ENCODE measurements around the gene SOAT2.
A peak's percentile ranks its signal among the peaks of the same experiment; 100 is the strongest.

Gene SOAT2

GRCh38 chr12:53102883-53103807 lies at the start of gene SOAT2:
TSS of gene SOAT2 (plus strand) at chr12:53103486. CDS start at chr12:53103578, 92 bp downstream.
- DNase-seq (ENCODE audit: extremely low read depth in 1 of 2, low read depth in 1 of 2), result no peak

GRCh38 chr12:53054112-53054878 lies 49.0 kb upstream of the SOAT2 start:
- DNase-seq (ENCODE audit: extremely low read depth in 1 of 2, low read depth in 1 of 2), result peak; percentile 81 to 87

- DNase-seq (ENCODE audit: extremely low read depth in 1 of 2, low read depth in 1 of 2), result no peak
Measured at GRCh38 chr12:53055471-53056266, 47.6 kb upstream of the SOAT2 start.

GRCh38 chr12:53056296-53056695 lies 47.0 kb upstream of the SOAT2 start:
- no peak for DNase-seq (ENCODE audit: extremely low read depth in 1 of 2, low read depth in 1 of 2)

- no peak for DNase-seq (ENCODE audit: extremely low read depth in 1 of 2, low read depth in 1 of 2)
Measured at GRCh38 chr12:53056901-53057300, 46.4 kb upstream of the SOAT2 start.

- no peak for DNase-seq (ENCODE audit: extremely low read depth in 1 of 2, low read depth in 1 of 2)
Measured at GRCh38 chr12:53057816-53058500, 45.3 kb upstream of the SOAT2 start.

- DNase-seq (ENCODE audit: extremely low read depth in 1 of 2, low read depth in 1 of 2), result no peak
Measured at GRCh38 chr12:53058674-53059433, 44.4 kb upstream of the SOAT2 start.

- DNase-seq (ENCODE audit: extremely low read depth in 1 of 2, low read depth in 1 of 2), result no peak
Measured at GRCh38 chr12:53059434-53060063, 43.7 kb upstream of the SOAT2 start.

- DNase-seq (ENCODE audit: extremely low read depth in 1 of 2, low read depth in 1 of 2), result no peak
Measured at GRCh38 chr12:53060064-53060720, 43.1 kb upstream of the SOAT2 start.

- DNase-seq (ENCODE audit: extremely low read depth in 1 of 2, low read depth in 1 of 2), result no peak
Measured at GRCh38 chr12:53060721-53061276, 42.5 kb upstream of the SOAT2 start.

GRCh38 chr12:53061404-53062010 lies 41.8 kb upstream of the SOAT2 start:
- DNase-seq (ENCODE audit: extremely low read depth in 1 of 2, low read depth in 1 of 2), result no peak

GRCh38 chr12:53062011-53062961 lies 41.0 kb upstream of the SOAT2 start:
- DNase-seq (ENCODE audit: extremely low read depth in 1 of 2, low read depth in 1 of 2), result no peak

- DNase-seq (ENCODE audit: extremely low read depth in 1 of 2, low read depth in 1 of 2), result no peak
Measured at GRCh38 chr12:53062977-53063707, 40.1 kb upstream of the SOAT2 start.

- no peak for DNase-seq (ENCODE audit: extremely low read depth in 1 of 2, low read depth in 1 of 2)
Measured at GRCh38 chr12:53063708-53064612, 39.3 kb upstream of the SOAT2 start.
